DOHH2 (cell line): ENCODE measurements around the gene WDR48.

ENCODE experiments used
- H3F3A ChIP-seq: fragments of 200-600 bp; sonication (generic), shearing (Covaris generic); 2 replicates; pipeline ENCODE4 v1.6.0; 2016; ENCODE audit warnings: antibody characterized with exemption, mild to moderate bottlenecking; ENCODE audit not compliant: control insufficient read depth, insufficient read depth
- H3K27ac ChIP-seq: fragments of 200-600 bp; sonication (generic); 2 replicates; pipeline ENCODE4 v1.5.1; 2014; ENCODE audit warnings: low read depth, mild to moderate bottlenecking, low read length, moderate library complexity
- H3K27me3 ChIP-seq: fragments of 200-600 bp; sonication (generic); 2 replicates; pipeline ENCODE4 v1.6.1; 2014; ENCODE audit warnings: mild to moderate bottlenecking, low read length, mixed read lengths; ENCODE audit not compliant: control insufficient read depth
- H3K36me3 ChIP-seq: fragments of 200-600 bp; sonication (generic); 2 replicates; pipeline ENCODE4 v1.6.1; 2014; ENCODE audit warnings: mild to moderate bottlenecking, low read length, moderate library complexity, mixed read lengths; ENCODE audit not compliant: control insufficient read depth
- H3K4me1 ChIP-seq: fragments of 200-600 bp; sonication (generic); 2 replicates; pipeline ENCODE4 v1.6.1; 2014; ENCODE audit warnings: mild to moderate bottlenecking, low read length, mixed read lengths; ENCODE audit not compliant: control insufficient read depth
- H3K4me2 ChIP-seq: fragments of 200-600 bp; sonication (generic); 2 replicates; pipeline ENCODE4 v1.6.0; 2014; ENCODE audit warnings: mild to moderate bottlenecking, low read length, moderate library complexity
- H3K4me3 ChIP-seq: fragments of 200-600 bp; sonication (generic); 2 replicates; pipeline ENCODE4 v1.5.1; 2014; ENCODE audit warnings: mild to moderate bottlenecking, low read length, mixed read lengths
- H3K79me2 ChIP-seq: fragments of 200-600 bp; sonication (generic); 2 replicates; pipeline ENCODE4 v1.6.1; 2014; ENCODE audit warnings: mild to moderate bottlenecking, low read length, mixed read lengths; ENCODE audit not compliant: control insufficient read depth
- H3K9me2 ChIP-seq: fragments of 200-600 bp; sonication (generic); replicated peaks from 2 replicates; pipeline ENCODE4 v1.6.1; 2014; ENCODE audit warnings: mild to moderate bottlenecking, low read length, mixed read lengths; ENCODE audit not compliant: control insufficient read depth
- H3K9me3 ChIP-seq: fragments of 200-600 bp; sonication (generic); 2 replicates; pipeline ENCODE4 v1.6.1; 2014; ENCODE audit warnings: antibody characterized with exemption, low read length, mixed read lengths; ENCODE audit not compliant: control insufficient read depth, insufficient read depth
- H4K20me1 ChIP-seq: fragments of 200-600 bp; sonication (generic); 2 replicates; pipeline ENCODE4 v1.6.0; 2014; ENCODE audit warnings: low read depth, mild to moderate bottlenecking, antibody characterized with exemption, low read length, moderate library complexity; ENCODE audit not compliant: control insufficient read depth, insufficient read depth
- CTCF ChIP-seq: fragments of 200-600 bp; sonication (generic); IDR thresholded peaks from one replicate; pipeline ENCODE4 v1.5.1; 2014; ENCODE audit warnings: antibody characterized with exemption, mild to moderate bottlenecking, low read depth, low read length; ENCODE audit not compliant: poor library complexity, severe bottlenecking
- EZH2phosphoT487 ChIP-seq: fragments of 200-600 bp; sonication (generic); IDR thresholded peaks from 2 replicates; pipeline ENCODE4 v1.6.1; 2017; ENCODE audit warnings: borderline replicate concordance, mild to moderate bottlenecking, antibody characterized with exemption, low read length, moderate library complexity, mixed read lengths

The WDR48 gene

GRCh38 chr3:39138804-39139415, 87.1 kb downstream of the WDR48 start:
- H3K4me3 ChIP-seq = no peak overlapping the region
- H4K20me1 ChIP-seq = no peaks in the 10 kb centered on the region; the same call in 1 of the 2 replicates
- H3K9me2 ChIP-seq = no peaks in the 10 kb centered on the region
- H3K9me3 ChIP-seq = no peaks in the 10 kb centered on the region
- H3K79me2 ChIP-seq = peaks cover 16% of the 10 kb centered on the region
- TF ChIP-seq EZH2phosphoT487 = no peak
- TF ChIP-seq CTCF = no peak
- H3K27me3 ChIP-seq = no peaks in the 10 kb centered on the region
- peaks cover 17% of the 10 kb centered on the region for H3K4me1 ChIP-seq
- peaks cover 44% of the 10 kb centered on the region for H3K36me3 ChIP-seq
- no peaks in the 10 kb centered on the region; the same call in 1 of the 2 replicates for H3F3A ChIP-seq
- H3K27ac ChIP-seq = no peak overlapping the region
- no peak overlapping the region for H3K4me2 ChIP-seq

- no peak overlapping the region for H3K4me2 ChIP-seq
- no peaks in the 10 kb centered on the region for H3K9me2 ChIP-seq
- H3K79me2 ChIP-seq = peaks cover 16% of the 10 kb centered on the region
- H4K20me1 ChIP-seq = no peaks in the 10 kb centered on the region; the same call in 1 of the 2 replicates
- H3K27me3 ChIP-seq = no peaks in the 10 kb centered on the region
- H3K4me3 ChIP-seq = no peak overlapping the region
- H3K4me1 ChIP-seq = peaks cover 17% of the 10 kb centered on the region
- H3K9me3 ChIP-seq = no peaks in the 10 kb centered on the region
- H3K36me3 ChIP-seq = peaks cover 49% of the 10 kb centered on the region
- TF ChIP-seq EZH2phosphoT487 = no peak
- no peak for TF ChIP-seq CTCF
- H3K27ac ChIP-seq = no peak overlapping the region
- no peaks in the 10 kb centered on the region; the same call in 1 of the 2 replicates for H3F3A ChIP-seq
These were observed 87.6 kb downstream of the WDR48 start for GRCh38 chr3:39139442-39139841.

- no peak overlapping the region for H3K27ac ChIP-seq
- H3K27me3 ChIP-seq = no peaks in the 10 kb centered on the region
- peaks cover 59% of the 10 kb centered on the region for H3K36me3 ChIP-seq
- peaks cover 18% of the 10 kb centered on the region for H3K4me1 ChIP-seq
- no peak overlapping the region for H3K4me3 ChIP-seq
- H3F3A ChIP-seq = peaks cover 1% of the 10 kb centered on the region; the same call in 1 of the 2 replicates
- no peaks in the 10 kb centered on the region for H3K9me2 ChIP-seq
- TF ChIP-seq EZH2phosphoT487 = no peak
- no peak for TF ChIP-seq CTCF
- no peak overlapping the region for H3K4me2 ChIP-seq
- no peaks in the 10 kb centered on the region for H3K9me3 ChIP-seq
- peaks cover 22% of the 10 kb centered on the region for H3K79me2 ChIP-seq
- no peaks in the 10 kb centered on the region; the same call in 1 of the 2 replicates for H4K20me1 ChIP-seq
These were observed 88.6 kb downstream of the WDR48 start for GRCh38 chr3:39140341-39140971.
